Kidney (tissue), 14 donors: Measurements from ENCODE around the gene MTX1. TPM values are rescaled to one million over a fixed set of nuclear protein-coding genes. Genes with fewer than 3 reads are reported as not detected.

Experiments used
- DNase-seq, 5 donors: peaks; one replicate each; pipeline ENCODE4 v3.0.0-alpha.2; 2013 to 2020
- FAIRE-seq: peaks from 2 replicates; lab custom pipeline; 2012; peaks lifted over from hg19 to GRCh38; lab: Jason Lieb, UNC
- H3K27ac ChIP-seq, 2 donors: one replicate each; pipeline ENCODE4 v1.7.0; 2013; ENCODE audit warnings: low read depth in 2 of 2, low read length in 2 of 2, inconsistent platforms in 1 of 2
- H3K27me3 ChIP-seq: one replicate; pipeline ENCODE4 v1.7.1; 2013; ENCODE audit warnings: low read length, inconsistent platforms; ENCODE audit not compliant: control insufficient read depth, insufficient read depth
- H3K36me3 ChIP-seq, 3 donors: one replicate each; pipeline versions ENCODE4 v1.7.0 to v1.7.1; 2013; ENCODE audit warnings: low read length in 3 of 3, control low read depth in 1 of 3, inconsistent platforms in 1 of 3; ENCODE audit not compliant: insufficient read depth in 3 of 3, control insufficient read depth in 2 of 3
- H3K4me1 ChIP-seq, 3 donors: one replicate each; pipeline versions ENCODE4 v1.7.0 to v1.7.1; 2013; ENCODE audit warnings: low read length in 3 of 3, inconsistent platforms in 1 of 3, low read depth in 1 of 3; ENCODE audit not compliant: control insufficient read depth in 2 of 3, insufficient read depth in 2 of 3
- H3K4me3 ChIP-seq, 3 donors: one replicate each; pipeline versions ENCODE4 v1.7.0 to v1.8.1; 2013; ENCODE audit warnings: low read length in 3 of 3, control low read depth in 1 of 3, inconsistent platforms in 1 of 3
- H3K9ac ChIP-seq, 3 donors: one replicate each; pipeline versions ENCODE4 v1.7.0 to v1.7.1; 2013; ENCODE audit warnings: low read length in 3 of 3, control low read depth in 1 of 3, inconsistent platforms in 1 of 3
- H3K9me3 ChIP-seq, 3 donors: one replicate each; pipeline versions ENCODE4 v1.7.0 to v1.7.1; 2013; ENCODE audit warnings: low read length in 3 of 3, control low read depth in 1 of 3, inconsistent platforms in 1 of 3; ENCODE audit not compliant: control insufficient read depth in 2 of 3, insufficient read depth in 1 of 3
- intact Hi-C: fragments of 100-400 bp; cut with DNase I; formaldehyde crosslinking; loops from one replicate; pipeline ENCODE4 v1.11.1; 2022
- polyA plus RNA-seq: library from polyadenylated mRNA; stranded (reverse); fragments of 350-450 nt; fragmentation: Illumina TruSeq; extraction: RNeasy Lipid Tissue Mini Kit (QIAGEN cat#74804); gene quantifications from one replicate; pipeline ENCODE4 v1.2.3, GENCODE V29; 2014; ENCODE audit warnings: low read depth, low replicate concordance; ENCODE audit not compliant: insufficient read depth
- total RNA-seq: library from RNA; stranded (reverse); fragmentation: NEBNext Ultra II Directional; extraction: Animal tissue kit (Norgen Biotek cat#: 25700); gene quantifications from one replicate; pipeline ENCODE4 v1.2.1, GENCODE V29; 2021
- TF ChIP-seq, protein P1 (sequence below): IDR thresholded peaks from 3 replicates; pipeline ENCODE4 v1.5.1; 2012; ENCODE audit warnings: mild to moderate bottlenecking, moderate library complexity, borderline replicate concordance; ENCODE audit not compliant: insufficient read depth; ENCODE audit errors: extremely low read depth
- donor health status: control.
- donor health status: control.
- donor health status: control.
- donor health status: control.
- donor health status: control.
- donor health status: DM: yes; HTN: yes; CAD: no.
- donor health status: Normal renal cell carcinoma (clear cell type).

The MTX1 gene
- total and polyA plus RNA-seq, 2 donors from 2014 or later, result 38.8 to 86.9 TPM

DNA sequence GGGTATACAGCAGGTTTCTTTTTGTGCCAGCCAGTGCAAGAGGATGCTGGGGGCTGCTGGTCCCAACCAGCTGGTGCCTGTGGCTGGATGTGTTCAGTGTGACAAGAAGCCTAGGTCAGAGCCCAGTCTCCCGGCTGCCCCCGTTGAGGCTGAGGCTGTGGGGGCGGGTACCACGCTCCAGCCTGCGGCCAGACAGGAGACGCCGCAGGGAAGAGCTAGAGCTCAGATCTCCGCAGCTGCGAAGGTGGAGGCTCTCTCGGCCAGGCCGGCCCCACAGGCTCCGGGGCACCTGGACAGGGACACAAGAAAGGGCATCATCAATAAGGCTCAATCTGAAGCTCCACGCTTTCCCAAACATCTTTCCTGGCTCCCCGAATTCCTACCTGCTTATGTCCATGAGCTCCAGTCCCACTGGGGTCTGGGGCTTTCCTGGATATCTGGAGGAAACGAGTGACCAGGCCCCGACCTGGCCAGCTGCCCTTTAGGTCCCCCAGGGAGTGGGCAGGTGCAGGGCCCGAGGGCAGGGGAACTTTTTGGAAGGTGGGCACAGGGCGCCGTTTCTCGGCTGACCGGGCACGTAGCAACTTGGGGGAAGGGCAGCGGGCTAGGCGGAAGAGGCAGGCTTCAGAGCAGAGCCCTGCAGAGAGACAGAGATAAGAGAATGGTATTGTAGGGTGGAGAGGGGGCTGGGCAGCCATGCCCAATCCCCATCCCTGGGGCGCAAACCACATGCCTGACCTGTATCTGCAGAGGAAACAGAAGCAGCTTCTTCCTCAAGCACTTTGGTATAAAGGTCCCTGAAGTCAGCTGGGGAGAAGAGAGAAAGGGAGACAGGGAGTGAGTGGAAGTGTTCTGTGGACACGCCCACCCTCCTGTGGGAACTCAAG is 39.4 kb downstream of the MTX1 start:
- no peaks in the 10 kb centered on the region for H3K9me3 ChIP-seq
- FAIRE-seq (no peak), DNase-seq (peak in 1 of 5 donors; percentile 74)
- intact Hi-C loops, result no loop called here
- no peaks in the 10 kb centered on the region for H3K27me3 ChIP-seq
- no peak overlapping the region for H3K9ac ChIP-seq
- H3K27ac ChIP-seq, result no peak overlapping the region
- peaks cover 0 to 12% (median 11%) of the 10 kb centered on the region in 3 donors for H3K4me1 ChIP-seq
- H3K36me3 ChIP-seq, result no peaks in the 10 kb centered on the region
- no peak overlapping the region for H3K4me3 ChIP-seq
- TF ChIP-seq, protein P1, sequence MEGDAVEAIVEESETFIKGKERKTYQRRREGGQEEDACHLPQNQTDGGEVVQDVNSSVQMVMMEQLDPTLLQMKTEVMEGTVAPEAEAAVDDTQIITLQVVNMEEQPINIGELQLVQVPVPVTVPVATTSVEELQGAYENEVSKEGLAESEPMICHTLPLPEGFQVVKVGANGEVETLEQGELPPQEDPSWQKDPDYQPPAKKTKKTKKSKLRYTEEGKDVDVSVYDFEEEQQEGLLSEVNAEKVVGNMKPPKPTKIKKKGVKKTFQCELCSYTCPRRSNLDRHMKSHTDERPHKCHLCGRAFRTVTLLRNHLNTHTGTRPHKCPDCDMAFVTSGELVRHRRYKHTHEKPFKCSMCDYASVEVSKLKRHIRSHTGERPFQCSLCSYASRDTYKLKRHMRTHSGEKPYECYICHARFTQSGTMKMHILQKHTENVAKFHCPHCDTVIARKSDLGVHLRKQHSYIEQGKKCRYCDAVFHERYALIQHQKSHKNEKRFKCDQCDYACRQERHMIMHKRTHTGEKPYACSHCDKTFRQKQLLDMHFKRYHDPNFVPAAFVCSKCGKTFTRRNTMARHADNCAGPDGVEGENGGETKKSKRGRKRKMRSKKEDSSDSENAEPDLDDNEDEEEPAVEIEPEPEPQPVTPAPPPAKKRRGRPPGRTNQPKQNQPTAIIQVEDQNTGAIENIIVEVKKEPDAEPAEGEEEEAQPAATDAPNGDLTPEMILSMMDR, result no peak

DNA sequence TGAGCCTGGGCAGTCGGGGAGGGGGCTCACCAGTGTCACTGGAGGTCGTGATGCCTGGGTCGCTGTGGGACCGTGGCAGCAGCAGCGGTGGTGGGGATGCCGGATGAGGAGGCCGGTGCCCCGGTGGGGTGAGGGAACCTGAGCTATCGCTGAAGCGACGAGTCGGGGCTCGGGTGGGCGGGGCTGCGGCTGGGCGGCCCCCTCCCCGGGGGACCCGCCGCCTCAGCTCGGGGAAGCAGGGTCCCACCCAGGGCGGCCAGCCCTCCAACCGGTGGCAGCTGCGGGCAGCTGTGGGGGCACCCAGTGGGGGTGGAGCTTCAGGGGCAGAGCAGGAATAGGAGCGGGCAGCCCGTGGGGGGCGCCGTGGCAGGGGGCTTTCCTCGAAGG is 41.7 kb downstream of the MTX1 start:
- peak in 1 of 5 donors; percentile 84 for DNase-seq
- Histone ChIP-seq H3K27me3 (no peaks in the 10 kb centered on the region), H3K4me3 (peak overlapping the region in 1 of 3 donors; percentile 31), H3K4me1 (peaks cover 0 to 15% (median 7%) of the 10 kb centered on the region in 3 donors), H3K27ac (no peak overlapping the region), H3K36me3 (no peaks in the 10 kb centered on the region), H3K9ac (no peak overlapping the region), H3K9me3 (no peaks in the 10 kb centered on the region)
- TF ChIP-seq, protein P1, result no peak
- intact Hi-C loops, result no loop called here
- no peak for FAIRE-seq

DNA sequence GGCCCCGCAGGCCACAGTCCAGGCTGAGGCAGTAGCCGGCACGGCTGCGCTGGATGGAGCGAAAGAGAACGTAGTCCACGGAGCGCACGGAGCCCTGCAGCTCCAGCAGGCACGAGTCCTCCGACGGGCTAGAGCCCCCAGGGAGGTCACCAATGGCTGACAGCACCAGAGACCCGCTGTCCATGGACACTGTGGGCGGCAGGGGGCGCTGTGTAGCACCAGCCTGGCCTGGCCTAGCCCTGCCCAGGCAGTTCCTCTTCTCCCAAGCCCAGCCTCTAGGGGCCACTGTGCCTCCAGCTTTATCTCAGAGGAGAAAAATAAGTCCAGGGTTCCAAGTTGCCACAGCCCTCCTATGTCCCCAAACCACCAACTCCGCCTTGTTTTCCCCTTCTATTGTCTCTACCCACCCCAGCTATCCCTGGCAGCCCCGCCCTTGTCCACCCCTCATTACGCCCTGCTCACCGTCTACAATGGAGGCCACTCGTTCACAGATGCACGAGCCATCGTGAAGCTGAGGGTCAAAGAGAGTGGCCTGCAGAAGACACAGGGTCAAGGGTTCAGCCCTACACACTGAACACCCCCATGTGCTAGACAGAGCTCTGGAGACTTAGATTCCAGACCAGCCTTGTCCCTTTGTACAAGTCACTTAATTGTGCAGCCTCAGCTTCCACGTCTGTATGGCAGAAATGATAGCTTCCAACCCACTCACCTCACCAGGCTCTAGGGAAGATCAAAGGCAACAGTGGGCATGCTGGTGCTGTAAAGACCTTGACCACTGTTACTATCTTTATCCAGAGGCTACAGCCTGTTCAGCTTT is 42.3 kb downstream of the MTX1 start:
- Histone ChIP-seq H3K27me3 (no peaks in the 10 kb centered on the region), H3K4me1 (peaks cover 0 to 16% (median 8%) of the 10 kb centered on the region in 3 donors), H3K27ac (no peak overlapping the region), H3K9me3 (no peaks in the 10 kb centered on the region), H3K4me3 (peak overlapping the region in 1 of 3 donors; percentile 31), H3K36me3 (no peaks in the 10 kb centered on the region), H3K9ac (peak overlapping the region in 1 of 3 donors; percentile 16)
- FAIRE-seq, result no peak
- DNase-seq, result peak; percentile 96 to 98 (median 96)
- TF ChIP-seq, protein P1, result peak; percentile 100
- intact Hi-C loops, result no loop called here
